Psoas muscle (tissue), 8 donors: ENCODE data around the gene PGF. TPM values are rescaled to one million over a fixed set of nuclear protein-coding genes. Genes with fewer than 3 reads are reported as not detected.

Experiments used
- ATAC-seq, 4 donors: fragments of 200-7000 bp; cut with Tn5 transposase; one replicate each; pipeline ENCODE4 v1.9.1; 2020; ENCODE audit warnings: moderate library complexity in 3 of 4, mild to moderate bottlenecking in 2 of 4
- DNase-seq, 2 donors: peaks; one replicate each; pipeline ENCODE4 v3.0.0-alpha.2; 2020
- H3K27ac ChIP-seq: fragments of 200-600 bp; one replicate; pipeline ENCODE4 v1.8.0; 2022
- H3K27me3 ChIP-seq, 3 donors: fragments of 200-600 bp in 1 of 3; one replicate each; pipeline versions ENCODE4 v1.6.1 to v1.8.0; 2013 to 2022; ENCODE audit warnings: low read length in 2 of 3, mild to moderate bottlenecking in 2 of 3, moderate library complexity in 1 of 3; ENCODE audit not compliant: insufficient read depth in 3 of 3
- H3K36me3 ChIP-seq, 2 donors: fragments of 200-600 bp in 1 of 2; one replicate each; pipeline versions ENCODE4 v1.6.1 to v1.8.0; 2013 to 2022; ENCODE audit warnings: low read depth in 1 of 2, mild to moderate bottlenecking in 1 of 2, moderate library complexity in 1 of 2; ENCODE audit not compliant: insufficient read depth in 1 of 2
- H3K4me1 ChIP-seq: fragments of 200-600 bp; one replicate; pipeline ENCODE4 v1.8.0; 2022
- H3K4me3 ChIP-seq: fragments of 200-600 bp; one replicate; pipeline ENCODE4 v1.8.0; 2022; ENCODE audit warnings: mild to moderate bottlenecking
- H3K9me3 ChIP-seq: fragments of 200-600 bp; one replicate; pipeline ENCODE4 v1.8.0; 2022
- CTCF ChIP-seq: fragments of 200-600 bp; IDR thresholded peaks from one replicate; pipeline ENCODE4 v1.8.0; 2022; ENCODE audit warnings: antibody characterized with exemption
- WGBS, 3 donors: extraction: QIAGEN DNeasy Blood & Tissue Kit; methylation state at CpG; one replicate each; pipeline versions ENCODE4 v1.1.6 to v1.1.7; 2013; 5-methylcytosine and 5-hydroxymethylcytosine counted together
- intact Hi-C, 2 donors: fragments of 100-400 bp; cut with DNase I; formaldehyde crosslinking; loops; one replicate each; pipeline versions ENCODE4 v1.11.0 to v1.14.2; 2022
- polyA plus RNA-seq, 3 donors: library from polyadenylated mRNA; stranded (reverse); fragments of 200-250 nt; gene quantifications; one replicate each; pipeline ENCODE4 v1.2.3, GENCODE V29; 2013
- total RNA-seq, 4 donors: library from RNA; stranded (reverse); fragmentation: NEBNext Ultra II Directional in 2 of 4; extraction: Animal tissue kit (Norgen Biotek cat#: 25700) in 2 of 4; gene quantifications; one replicate each; pipeline versions ENCODE4 v1.2.1 to v1.2.4, GENCODE V29; 2021 to 2023
- donor health status: healthy with polysubstance abuse.
- donor health status: DM: no; HTN: no; CAD: no; lungs with moderate emphysema.
- donor health status: Bipolar disorder and iron deficiency.
- donor health status: healthy.
- donor health status: DM: yes; HTN: yes; CAD: no.
- donor health status: DM: no; HTN: no; CAD: no.
- donor health status: DM: no; HTN: no; CAD: no.
- donor health status: DM: yes; HTN: yes; CAD: no.

Gene PGF
- total and polyA plus RNA-seq, 7 donors, result 2.5 to 9.8 (median 7.9) TPM

GRCh38 chr14:74913986-74914573, 41.3 kb downstream of the PGF start:
- ATAC-seq, result peak; percentile 45 to 72 (median 67)
- Histone ChIP-seq H3K9me3 (no peaks in the 10 kb centered on the region), H3K36me3 (peaks cover 0 to 5% of the 10 kb centered on the region in 2 donors), H3K27me3 (no peaks in the 10 kb centered on the region), H3K4me1 (peaks cover 35% of the 10 kb centered on the region), H3K4me3 (no peak overlapping the region), H3K27ac (peak overlapping the region; percentile 3)
- peak; percentile 81 for TF ChIP-seq CTCF
- intact Hi-C loops, result loop anchor here (1.0 to 10.0 kb wide), 3 partner anchors 111 to 175 kb away; no protein-coding TSS in a partner anchor
- 24 to 35% (median 31%) methylated on average over 6 of the region's 6 CpGs for WGBS, 3 donors
- DNase-seq, result peak; percentile 77 to 87

GRCh38 chr14:74913393-74913910, 41.9 kb downstream of the PGF start:
- ATAC-seq, result no peak

GRCh38 chr14:74912801-74913200, 42.6 kb downstream of the PGF start:
- peaks cover 31% of the 10 kb centered on the region for H3K4me1 ChIP-seq
- intact Hi-C loops, result loop anchor here in 1 of 2 donors (10.0 kb wide), 1 partner anchor 112 kb away; no protein-coding TSS in a partner anchor
- no peak for ATAC-seq

More at GRCh38 chr14:74913393-74913910, 41.9 kb downstream of the PGF start:
- WGBS, 3 donors, result 68 to 82% (median 68%) methylated on average over 5 of the region's 5 CpGs
- Histone ChIP-seq H3K4me3 (no peak overlapping the region), H3K27ac (no peak overlapping the region), H3K27me3 (no peaks in the 10 kb centered on the region), H3K36me3 (peaks cover 0 to 4% of the 10 kb centered on the region in 2 donors), H3K9me3 (no peaks in the 10 kb centered on the region), H3K4me1 (peaks cover 35% of the 10 kb centered on the region)
- no peak for DNase-seq
- intact Hi-C loops, result loop anchor here in 1 of 2 donors (10.0 kb wide), 1 partner anchor 111 kb away; no protein-coding TSS in a partner anchor
- TF ChIP-seq CTCF, result no peak

GRCh38 chr14:74912111-74912510, 43.3 kb downstream of the PGF start:
- DNase-seq, result no peak
- ATAC-seq, result no peak
- Histone ChIP-seq H3K4me1 (peaks cover 31% of the 10 kb centered on the region), H3K4me3 (no peak overlapping the region), H3K9me3 (no peaks in the 10 kb centered on the region), H3K27me3 (no peaks in the 10 kb centered on the region), H3K27ac (no peak overlapping the region), H3K36me3 (peaks cover 0 to 4% of the 10 kb centered on the region in 2 donors)
- TF ChIP-seq CTCF, result no peak
- intact Hi-C loops, result loop anchor here in 1 of 2 donors (10.0 kb wide), 1 partner anchor 113 kb away; no protein-coding TSS in a partner anchor
- 91 to 95% (median 94%) methylated on average over 6 of the region's 6 CpGs for WGBS, 3 donors

More at GRCh38 chr14:74912801-74913200, 42.6 kb downstream of the PGF start:
- Histone ChIP-seq H3K4me3 (no peak overlapping the region), H3K27me3 (no peaks in the 10 kb centered on the region), H3K27ac (no peak overlapping the region), H3K9me3 (no peaks in the 10 kb centered on the region), H3K36me3 (peaks cover 0 to 4% of the 10 kb centered on the region in 2 donors)
- no peak for DNase-seq
- 93 to 95% (median 94%) methylated on average over 10 of the region's 10 CpGs for WGBS, 3 donors
- no peak for TF ChIP-seq CTCF
